ENCODE measurements around the gene CDK18.

Gene CDK18

DNA sequence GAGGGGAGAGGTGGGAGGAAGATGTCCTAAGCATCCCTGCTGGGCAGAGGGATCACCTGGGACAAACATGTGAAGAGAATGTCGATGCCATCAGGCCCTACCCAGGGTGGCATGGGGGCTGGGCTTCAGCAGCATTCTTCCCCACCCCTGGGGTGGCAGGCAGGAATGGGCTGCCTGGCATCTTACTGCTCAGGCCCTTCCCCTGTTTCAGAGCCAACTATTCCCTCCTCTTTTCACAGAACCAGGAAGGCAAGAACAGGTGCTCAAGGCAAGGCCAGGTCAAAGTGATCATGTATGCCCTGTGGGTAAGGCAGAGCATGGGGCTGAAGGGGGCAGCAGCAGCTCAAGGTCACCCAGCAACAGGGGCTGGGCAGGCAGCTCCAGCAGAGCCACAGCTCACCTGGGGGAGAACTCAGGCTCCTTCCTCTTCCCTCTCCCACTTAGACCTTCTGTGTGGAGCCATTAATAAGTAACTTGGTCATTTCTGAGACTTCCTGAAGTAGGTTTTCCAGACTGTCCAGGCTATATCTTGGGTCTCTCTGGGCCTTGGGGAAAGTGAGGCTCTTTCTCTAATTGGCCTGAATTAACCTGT, 70.9 kb downstream of the CDK18 start:
- DNase-seq = no peak

- no peak for DNase-seq
Observed at GRCh38 chr1:205576011-205576410, 71.5 kb downstream of the CDK18 start.

- DNase-seq = no peak
Observed at GRCh38 chr1:205576805-205577761, 72.6 kb downstream of the CDK18 start.

DNA sequence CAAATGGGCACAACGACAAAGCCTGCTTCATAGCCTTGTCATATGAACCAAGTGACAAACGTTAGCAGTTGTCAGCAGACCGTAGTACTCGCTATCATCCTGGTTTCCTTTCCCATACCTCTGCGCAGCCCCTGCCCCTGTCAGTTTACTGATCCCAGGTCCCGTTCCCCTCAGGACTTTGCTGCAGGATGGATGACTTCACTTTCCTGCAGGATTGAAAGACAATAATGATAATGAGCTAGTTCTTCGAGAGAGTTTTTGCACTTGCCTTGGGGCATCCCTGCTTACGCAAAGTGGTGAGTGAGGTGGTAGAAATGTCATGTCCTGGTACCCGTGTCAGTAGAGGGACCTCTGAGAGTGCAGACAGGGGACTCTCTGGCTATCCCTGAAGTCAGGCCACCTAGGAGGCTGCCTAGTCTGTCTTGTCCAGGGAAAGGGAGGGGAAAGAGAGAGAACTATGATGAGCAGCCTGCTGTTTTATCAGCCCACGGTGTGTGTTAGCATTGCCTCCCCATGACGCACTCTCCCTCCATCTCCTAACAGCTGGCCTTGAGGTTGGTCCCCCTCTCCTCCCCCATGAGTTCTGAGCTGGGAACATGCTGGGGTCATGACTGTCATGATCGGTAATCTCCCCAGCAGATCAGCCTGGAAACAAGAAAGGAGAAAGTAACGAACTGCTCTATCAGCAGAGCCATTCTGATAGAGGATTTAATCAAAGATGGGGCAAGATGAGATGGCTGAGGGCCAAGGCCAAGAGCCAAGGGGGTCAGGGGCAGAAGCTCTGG, 73.6 kb downstream of the CDK18 start:
- no peak for DNase-seq

DNA sequence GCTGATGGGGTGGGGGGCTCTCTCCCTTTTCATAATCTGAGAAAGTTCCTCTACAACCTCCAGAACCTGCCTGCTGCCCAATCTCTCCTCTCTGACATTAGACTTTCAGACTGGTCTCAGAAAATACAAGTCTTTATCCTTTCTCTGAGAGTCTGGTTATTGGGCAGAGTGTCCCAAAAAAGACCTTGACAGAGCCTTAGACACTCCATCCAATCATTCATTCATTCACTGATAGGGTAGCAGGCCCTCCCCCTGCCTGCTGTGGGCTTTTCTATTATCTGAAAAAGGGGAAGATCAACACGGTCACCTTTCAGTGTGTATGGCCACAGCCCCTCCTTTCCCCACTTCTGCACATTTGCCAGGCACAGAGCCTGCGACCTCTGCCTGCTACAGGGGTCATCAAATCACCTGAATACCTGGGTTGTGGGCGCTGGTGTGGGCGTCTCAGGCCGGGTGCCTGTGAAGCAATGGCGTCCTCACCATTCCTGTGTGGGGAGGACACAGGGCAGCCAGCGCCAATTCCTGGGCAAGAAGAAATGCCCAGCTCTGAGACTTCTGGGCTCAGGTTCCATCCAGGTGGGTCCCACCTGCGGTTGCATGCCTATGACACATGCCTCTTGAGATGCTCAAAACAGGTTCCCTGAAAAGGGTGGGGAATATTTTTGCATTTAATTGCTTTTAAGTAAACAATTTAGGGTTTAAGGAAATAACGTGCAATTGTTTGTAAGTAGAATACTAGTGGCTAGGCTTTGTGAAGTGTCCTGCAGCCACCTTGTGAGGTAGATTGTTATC, 74.5 kb downstream of the CDK18 start:
- DNase-seq = no peak

- DNase-seq = no peak
Observed at GRCh38 chr1:205579711-205580110, 75.2 kb downstream of the CDK18 start.

DNA sequence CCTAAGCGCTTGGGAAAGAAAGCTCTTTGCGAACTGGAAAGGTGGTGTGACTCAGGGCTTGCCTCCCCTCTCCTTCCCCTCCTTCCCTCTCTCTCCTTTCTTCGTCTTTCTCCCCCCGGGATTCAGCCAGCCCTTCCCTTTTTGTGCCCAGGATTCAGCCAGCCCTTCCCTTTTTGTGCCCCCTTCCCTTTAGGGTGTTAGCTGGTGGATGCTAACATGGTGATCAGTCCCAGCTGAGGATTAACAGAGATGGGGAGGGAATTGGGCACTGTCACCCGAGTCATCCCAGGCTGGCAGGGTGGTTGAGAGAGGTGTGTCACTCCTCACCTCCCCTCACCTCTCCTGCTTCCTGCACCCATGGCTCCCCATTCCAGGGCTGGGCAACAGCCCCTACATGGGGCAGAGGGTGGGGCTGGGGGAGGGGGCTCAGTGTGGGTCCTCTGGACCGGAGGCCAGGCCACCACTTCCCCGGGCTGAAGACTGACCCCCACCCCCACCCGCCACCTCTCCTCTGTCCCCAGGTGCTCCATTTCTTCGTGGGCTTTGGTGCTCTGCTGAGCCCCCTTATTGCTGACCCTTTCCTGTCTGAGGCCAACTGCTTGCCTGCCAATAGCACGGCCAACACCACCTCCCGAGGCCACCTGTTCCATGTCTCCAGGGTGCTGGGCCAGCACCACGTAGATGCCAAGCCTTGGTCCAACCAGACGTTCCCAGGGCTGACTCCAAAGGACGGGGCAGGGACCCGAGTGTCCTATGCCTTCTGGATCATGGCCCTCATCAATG, 75.9 kb downstream of the CDK18 start:
- DNase-seq = no peak

DNA sequence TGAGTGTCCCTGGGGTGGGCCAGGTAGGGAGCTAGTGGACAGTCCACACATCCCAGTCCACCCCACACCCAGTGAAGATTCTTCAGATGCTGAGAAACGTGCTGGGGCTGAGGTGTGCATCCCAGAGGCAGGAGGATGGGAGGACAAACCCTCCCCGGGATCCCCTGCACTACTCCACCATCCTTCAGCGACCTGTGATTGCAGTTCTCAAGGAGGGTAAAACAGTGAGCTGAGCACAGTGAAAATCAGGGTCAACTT, 76.4 kb downstream of the CDK18 start:
- no peak for DNase-seq

DNA sequence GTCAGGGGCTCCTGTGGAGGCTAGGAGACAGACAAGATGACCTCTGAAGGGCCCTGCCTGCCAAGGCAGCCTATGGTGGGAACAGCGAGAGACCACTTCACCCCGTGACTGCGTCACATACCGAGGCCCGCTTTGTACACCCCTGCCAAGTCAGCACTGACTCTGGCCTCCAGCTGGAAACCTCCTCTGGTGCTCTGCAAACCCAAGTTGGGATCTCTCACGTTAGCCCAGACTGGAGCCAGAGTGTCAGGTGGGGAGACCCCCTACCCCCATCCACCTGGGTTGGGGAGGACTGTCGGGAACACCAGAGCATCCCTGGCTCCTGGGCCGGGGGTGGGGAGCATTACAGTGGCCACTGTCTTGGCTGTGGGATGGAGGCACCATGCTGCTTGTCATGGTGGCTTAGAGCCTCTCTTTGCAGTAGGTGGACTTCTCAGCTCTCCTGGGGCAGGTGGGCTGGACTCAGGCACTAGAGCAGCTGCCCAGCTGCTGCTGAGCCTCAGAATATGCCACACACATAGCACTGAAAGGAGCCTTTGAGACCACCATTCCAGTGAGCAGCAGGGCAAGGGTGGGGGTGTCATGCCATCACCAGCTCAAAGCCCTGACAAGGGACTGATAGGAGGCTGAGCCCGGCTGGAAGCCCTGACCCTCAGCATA, 77.0 kb downstream of the CDK18 start:
- no peak for DNase-seq

DNA sequence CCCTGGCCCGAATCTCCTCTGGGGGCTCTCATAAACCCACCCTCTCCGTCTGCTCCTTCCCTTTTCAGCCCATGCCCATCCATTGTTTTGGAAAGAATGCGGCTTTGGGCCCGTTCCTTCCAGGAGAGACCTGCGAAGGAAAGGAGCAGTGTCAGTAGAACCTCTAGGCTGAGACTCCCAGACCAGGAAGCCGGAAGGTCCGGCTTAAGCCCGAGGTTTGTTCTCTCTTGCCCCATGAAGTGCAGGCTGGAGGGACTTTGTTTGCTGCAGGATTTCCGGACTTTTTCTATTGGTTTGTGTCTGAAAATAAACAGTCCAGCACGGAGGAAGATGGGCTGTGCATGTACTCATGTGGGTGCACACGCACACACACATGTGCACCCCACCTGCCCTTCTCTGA, 77.6 kb downstream of the CDK18 start:
- no peak for DNase-seq

Data from GOT3 (cell line).